GM23248 (cell line): ENCODE data around the gene PDLIM5. TPM values are rescaled to one million over a fixed set of nuclear protein-coding genes. Genes with fewer than 3 reads are reported as not detected.

Experiments used
- DNase-seq: peaks from one replicate; pipeline ENCODE4 v3.0.0-alpha.2; 2015
- H2AFZ ChIP-seq: fragments of 200-600 bp; sonication (generic); 2 replicates; pipeline ENCODE4 v1.6.1; 2016; ENCODE audit warnings: antibody characterized with exemption
- H3F3A ChIP-seq: fragments of 200-600 bp; sonication (generic); 2 replicates; pipeline ENCODE4 v1.6.1; 2016; ENCODE audit warnings: mild to moderate bottlenecking, antibody characterized with exemption, mixed run types; ENCODE audit not compliant: insufficient read depth
- H3K27ac ChIP-seq: fragments of 200-600 bp; sonication (generic); 2 replicates; pipeline ENCODE4 v1.5.1; 2016; ENCODE audit warnings: mild to moderate bottlenecking
- H3K27me3 ChIP-seq: fragments of 200-600 bp; sonication (generic); replicated peaks from 2 replicates; pipeline ENCODE4 v1.6.1; 2016; ENCODE audit warnings: mild to moderate bottlenecking; ENCODE audit not compliant: insufficient read depth
- H3K36me3 ChIP-seq: fragments of 200-600 bp; sonication (generic); 2 replicates; pipeline ENCODE4 v1.6.1; 2016; ENCODE audit warnings: low read depth, mild to moderate bottlenecking
- H3K4me1 ChIP-seq: fragments of 200-600 bp; sonication (generic); 2 replicates; pipeline ENCODE4 v1.6.1; 2016; ENCODE audit warnings: mild to moderate bottlenecking; ENCODE audit not compliant: insufficient read depth
- H3K4me2 ChIP-seq: fragments of 200-600 bp; sonication (generic); one replicate; pipeline ENCODE4 v1.6.1; 2016; ENCODE audit warnings: mild to moderate bottlenecking; ENCODE audit not compliant: unreplicated experiment
- H3K4me3 ChIP-seq: fragments of 200-600 bp; sonication (generic); 2 replicates; pipeline ENCODE4 v1.5.1; 2016; ENCODE audit warnings: mild to moderate bottlenecking
- H3K79me2 ChIP-seq: fragments of 200-600 bp; sonication (generic); 2 replicates; pipeline ENCODE4 v1.6.1; 2016; ENCODE audit warnings: mild to moderate bottlenecking; ENCODE audit not compliant: insufficient read depth
- H3K9ac ChIP-seq: fragments of 200-600 bp; sonication (generic); 2 replicates; pipeline ENCODE4 v1.6.1; 2016; ENCODE audit warnings: mild to moderate bottlenecking
- H3K9me2 ChIP-seq: fragments of 200-600 bp; sonication (generic); 2 replicates; pipeline ENCODE4 v1.6.1; 2016; ENCODE audit warnings: mixed run types, mild to moderate bottlenecking, moderate library complexity; ENCODE audit not compliant: insufficient read depth
- H3K9me3 ChIP-seq: fragments of 200-600 bp; sonication (generic); one replicate; pipeline ENCODE4 v1.6.1; 2017; ENCODE audit warnings: low read depth
- H4K20me1 ChIP-seq: fragments of 200-600 bp; sonication (generic); 2 replicates; pipeline ENCODE4 v1.6.0; 2016; ENCODE audit not compliant: insufficient read depth
- EZH2 ChIP-seq: fragments of 200-600 bp; sonication (generic); IDR thresholded peaks from 2 replicates; pipeline ENCODE4 v1.6.1; 2018; ENCODE audit warnings: antibody characterized with exemption, mild to moderate bottlenecking; ENCODE audit not compliant: insufficient read depth, poor library complexity, severe bottlenecking
- EZH2phosphoT487 ChIP-seq: fragments of 200-600 bp; sonication (generic); IDR thresholded peaks from 2 replicates; pipeline ENCODE4 v1.6.1; 2018; ENCODE audit warnings: antibody characterized with exemption, moderate library complexity, mild to moderate bottlenecking, low read depth; ENCODE audit not compliant: insufficient read depth
- WGBS, 2 experiments: methylation state at CpG; one replicate each; pipeline ENCODE4 v1.1.6; 2015 to 2017; ENCODE audit warnings: low lambda C conversion rate in 2 of 2, low coverage in 1 of 2; ENCODE audit errors: missing lambda C conversion rate in 2 of 2; 5-methylcytosine and 5-hydroxymethylcytosine counted together
- in situ Hi-C: fragments of 300-500 bp; cut with MboI; formaldehyde crosslinking; loops from 2 replicates; pipeline ENCODE4 v1.15.0; 2020
- polyA plus RNA-seq: library from polyadenylated mRNA; unstranded; fragments of >200 nt; fragmentation: Nextera tagmentation; extraction: Ambion mirVana; gene quantifications from 2 replicates; pipeline ENCODE4 v1.2.1, GENCODE V29; 2016
- total RNA-seq: library from RNA; depleted of rRNA; stranded (reverse); fragments of >200 nt; shearing (Covaris generic); gene quantifications from 2 replicates; pipeline ENCODE4 v1.2.3, GENCODE V29; 2014

The PDLIM5 gene
- total and polyA plus RNA-seq, 2 experiments from 2014 or later: 115 to 149 TPM

DNA sequence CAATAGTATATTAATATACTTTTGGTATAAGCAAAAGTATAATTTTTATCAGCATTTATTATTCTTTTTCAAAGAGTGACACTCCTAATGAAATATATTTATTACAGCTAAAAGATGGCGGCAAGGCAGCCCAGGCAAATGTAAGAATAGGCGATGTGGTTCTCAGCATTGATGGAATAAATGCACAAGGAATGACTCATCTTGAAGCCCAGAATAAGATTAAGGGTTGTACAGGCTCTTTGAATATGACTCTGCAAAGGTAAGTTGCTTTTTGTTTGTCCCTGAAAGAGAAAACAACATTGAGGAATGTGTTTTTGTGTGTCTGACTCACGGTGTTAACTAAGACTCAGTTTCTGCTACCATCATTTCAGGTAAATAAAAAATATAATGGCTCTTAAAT, 71.9 kb downstream of the PDLIM5 start:
- H4K20me1 ChIP-seq: no peaks in the 10 kb centered on the region
- no peaks in the 10 kb centered on the region for H3K9me3 ChIP-seq
- H2AFZ ChIP-seq: no peak overlapping the region
- peaks cover 9% of the 10 kb centered on the region for H3K36me3 ChIP-seq
- peaks cover 93% of the 10 kb centered on the region for H3K79me2 ChIP-seq
- peak overlapping the region; percentile 24; the same call in 1 of the 2 replicates for H3K27ac ChIP-seq
- 96 to 98% methylated on average over 3 of the region's 3 CpGs for WGBS, 2 experiments
- H3K9ac ChIP-seq: no peak overlapping the region
- no peaks in the 10 kb centered on the region for H3K27me3 ChIP-seq
- H3K4me1 ChIP-seq: peaks cover 32% of the 10 kb centered on the region
- no peak overlapping the region for H3K4me3 ChIP-seq
- TF ChIP-seq EZH2phosphoT487 (no peak), EZH2 (no peak)
- peaks cover 48% of the 10 kb centered on the region for H3F3A ChIP-seq
- peak; percentile 52 for DNase-seq
- no peaks in the 10 kb centered on the region for H3K9me2 ChIP-seq
- in situ Hi-C loops: no loop called here
- peak overlapping the region; percentile 16 for H3K4me2 ChIP-seq

DNA sequence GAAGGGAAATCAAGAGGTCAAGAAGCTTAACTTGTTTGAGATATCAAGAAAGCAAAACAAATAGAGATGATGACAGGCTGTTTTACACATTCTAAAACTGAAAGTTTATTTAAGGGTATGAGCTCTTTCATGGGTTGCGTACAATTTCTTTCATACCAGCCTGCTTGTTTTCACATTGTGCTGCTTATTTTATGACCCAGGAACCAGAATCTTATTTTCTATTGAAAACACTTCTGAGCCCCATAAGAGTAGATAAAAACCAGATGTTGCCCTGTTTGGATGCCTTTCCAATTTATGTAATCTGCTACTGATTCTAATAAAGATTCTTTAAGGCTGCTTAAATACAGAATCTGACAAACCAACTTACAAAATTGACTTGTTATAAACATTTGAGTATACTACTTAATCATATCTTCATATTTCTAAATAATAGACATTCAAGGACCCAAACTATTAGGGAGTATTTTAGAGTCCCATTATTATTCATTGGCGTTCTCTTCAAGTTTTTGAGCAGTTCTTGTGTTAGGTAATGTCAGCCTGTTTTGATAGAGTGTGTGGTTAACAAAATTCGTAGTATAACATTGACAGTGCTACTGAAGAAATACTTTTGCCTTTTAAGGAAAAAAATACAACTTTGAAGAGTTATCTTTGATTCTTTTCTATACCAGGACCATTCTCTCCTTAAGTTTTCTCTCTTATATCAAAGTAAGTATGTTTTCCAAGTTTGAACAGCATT, 74.4 kb downstream of the PDLIM5 start:
- H3K4me1 ChIP-seq: peaks cover 32% of the 10 kb centered on the region
- H3K9me3 ChIP-seq: no peaks in the 10 kb centered on the region
- peaks cover 42% of the 10 kb centered on the region for H3F3A ChIP-seq
- no peak overlapping the region for H2AFZ ChIP-seq
- H3K4me3 ChIP-seq: no peak overlapping the region
- peak overlapping the region; percentile 28 for H3K27ac ChIP-seq
- peak; percentile 44 for DNase-seq
- no peaks in the 10 kb centered on the region for H3K9me2 ChIP-seq
- no peak overlapping the region for H3K9ac ChIP-seq
- no peaks in the 10 kb centered on the region for H3K27me3 ChIP-seq
- WGBS, 2 experiments: 27 to 36% methylated on average over 3 of the region's 3 CpGs
- peaks cover 92% of the 10 kb centered on the region for H3K79me2 ChIP-seq
- peak overlapping the region; percentile 52 for H3K4me2 ChIP-seq
- in situ Hi-C loops: no loop called here
- H4K20me1 ChIP-seq: no peaks in the 10 kb centered on the region
- TF ChIP-seq EZH2: no peak
- TF ChIP-seq EZH2phosphoT487: 0 out of 2 replicates have a peak, but pooled peaks have one; percentile 68
- H3K36me3 ChIP-seq: 0 out of 2 replicates have a peak, but pooled peaks cover 4% of the 10 kb centered on the region

GRCh38 chr4:94527556-94528233, 76.0 kb downstream of the PDLIM5 start:
- H2AFZ ChIP-seq: no peak overlapping the region
- 0 out of 2 replicates have a peak, but pooled peaks cover 4% of the 10 kb centered on the region for H3K36me3 ChIP-seq
- no peak for DNase-seq
- H3K27ac ChIP-seq: no peak overlapping the region
- no peaks in the 10 kb centered on the region for H3K9me3 ChIP-seq
- H3K9ac ChIP-seq: no peak overlapping the region
- TF ChIP-seq EZH2phosphoT487 (no peak), EZH2 (no peak)
- no peak overlapping the region for H3K4me3 ChIP-seq
- H3K4me2 ChIP-seq: no peak overlapping the region
- H4K20me1 ChIP-seq: no peaks in the 10 kb centered on the region
- peaks cover 29% of the 10 kb centered on the region for H3K4me1 ChIP-seq
- H3K27me3 ChIP-seq: no peaks in the 10 kb centered on the region
- no peaks in the 10 kb centered on the region for H3K9me2 ChIP-seq
- WGBS, 2 experiments: 90 to 98% methylated on average over 3 of the region's 3 CpGs
- in situ Hi-C loops: no loop called here
- H3F3A ChIP-seq: peaks cover 34% of the 10 kb centered on the region
- H3K79me2 ChIP-seq: peaks cover 92% of the 10 kb centered on the region

- Histone ChIP-seq H3K9me3 (no peaks in the 10 kb centered on the region), H3F3A (peaks cover 29% of the 10 kb centered on the region), H3K4me1 (peaks cover 17% of the 10 kb centered on the region), H3K27me3 (no peaks in the 10 kb centered on the region), H3K9me2 (no peaks in the 10 kb centered on the region; the same call in 1 of the 2 replicates), H3K9ac (no peak overlapping the region), H3K4me3 (no peak overlapping the region), H3K27ac (no peak overlapping the region), H3K4me2 (no peak overlapping the region), H3K79me2 (peaks cover 92% of the 10 kb centered on the region), H2AFZ (no peak overlapping the region), H4K20me1 (no peaks in the 10 kb centered on the region), H3K36me3 (0 out of 2 replicates have a peak, but pooled peaks cover 1% of the 10 kb centered on the region)
- no peak for DNase-seq
- 88 to 93% methylated on average over 8 of the region's 8 CpGs for WGBS, 2 experiments
- no peak for TF ChIP-seq EZH2phosphoT487
- TF ChIP-seq EZH2: no peak
- in situ Hi-C loops: no loop called here
These were observed 77.2 kb downstream of the PDLIM5 start for GRCh38 chr4:94528792-94529451.
